Caco-2 (cell line): ENCODE results near the gene OXSR1. TPM values are rescaled to one million over a fixed set of nuclear protein-coding genes. Genes with fewer than 3 reads are reported as not detected.

Experiments used
- BruUV-seq: library from RNA; stranded (reverse); fragments of 400-500 nt; replicated peaks from 2 replicates; lab custom pipeline; 2021; lab: Mats Ljungman, UMichigan
- CTCF ChIA-PET: fragments of 300-600 bp; sonication (Branson Sonifier 250); formaldehyde crosslinking; loops from one replicate; lab custom pipeline; 2022; ENCODE audit warnings: antibody characterized with exemption; lab: Charles Lee
- POLR2A ChIA-PET: fragments of 300-600 bp; sonication (Branson Sonifier 250); formaldehyde crosslinking; loops from one replicate; lab custom pipeline; 2022; ENCODE audit warnings: antibody characterized with exemption; lab: Charles Lee
- DNase-seq, 2 experiments: peaks; one replicate each; pipeline versions ENCODE4 v3.0.0 to v3.0.0-alpha.2; 2020 to 2022
- H3K27me3 ChIP-seq: replicated peaks from 2 replicates; pipeline ENCODE4 v1.6.0; 2011; ENCODE audit warnings: low read length; ENCODE audit not compliant: control insufficient read depth, insufficient read depth
- H3K36me3 ChIP-seq: 2 replicates; pipeline ENCODE4 v1.5.1; 2011; ENCODE audit warnings: low read length; ENCODE audit not compliant: control insufficient read depth, insufficient read depth
- H3K4me1 ChIP-seq: fragments of 250-450 bp; sonication (Bioruptor Pico); 2 replicates; pipeline ENCODE4 v1.5.1; 2020; ENCODE audit warnings: mild to moderate bottlenecking
- H3K4me3 ChIP-seq: 2 replicates; pipeline ENCODE4 v1.5.1; 2011; ENCODE audit warnings: low read depth, mild to moderate bottlenecking, control low read depth, low read length
- H3K9me3 ChIP-seq: fragments of 250-450 bp; sonication (Bioruptor Pico); 2 replicates; pipeline ENCODE4 v1.5.1; 2020; ENCODE audit warnings: mild to moderate bottlenecking, moderate library complexity
- H3K27ac Mint-ChIP-seq: one replicate; pipeline ENCODE4 v1.8.0; 2022; ENCODE audit warnings: mixed read lengths; ENCODE audit not compliant: unreplicated experiment
- H3K27me3 Mint-ChIP-seq: one replicate; pipeline ENCODE4 v1.8.0; 2022; ENCODE audit warnings: mixed read lengths; ENCODE audit not compliant: insufficient read depth, unreplicated experiment
- H3K36me3 Mint-ChIP-seq: one replicate; pipeline ENCODE4 v1.8.0; 2022; ENCODE audit warnings: mild to moderate bottlenecking, mixed read lengths; ENCODE audit not compliant: insufficient read depth, unreplicated experiment
- H3K4me1 Mint-ChIP-seq: one replicate; pipeline ENCODE4 v1.8.0; 2022; ENCODE audit warnings: low read depth, mixed read lengths; ENCODE audit not compliant: unreplicated experiment
- H3K4me3 Mint-ChIP-seq: one replicate; pipeline ENCODE4 v1.8.0; 2022; ENCODE audit warnings: mild to moderate bottlenecking, moderate library complexity, mixed read lengths; ENCODE audit not compliant: unreplicated experiment
- H3K9me3 Mint-ChIP-seq: one replicate; pipeline ENCODE4 v1.8.0; 2022; ENCODE audit warnings: mixed read lengths; ENCODE audit not compliant: unreplicated experiment
- CTCF ChIP-seq, 2 experiments: fragments of 200-600 bp in 1 of 2; IDR thresholded peaks; 1 replicate in 1 of 2; 2 replicates in 1 of 2; pipeline versions ENCODE4 v1.5.1 to v1.8.0; 2011 to 2022; ENCODE audit warnings: antibody characterized with exemption in 1 of 2, control low read depth in 1 of 2, inconsistent platforms in 1 of 2, low read depth in 1 of 2, low read length in 1 of 2, mild to moderate bottlenecking in 1 of 2, moderate library complexity in 1 of 2; ENCODE audit not compliant: insufficient read depth in 1 of 2, severe bottlenecking in 1 of 2, unreplicated experiment in 1 of 2
- intact Hi-C: fragments of 100-400 bp; cut with micrococcal nuclease; formaldehyde crosslinking; loops from one replicate; pipeline ENCODE4 v1.10.0; 2022; ENCODE audit not compliant: unreplicated experiment
- total RNA-seq: library from RNA; stranded (reverse); gene quantifications from 2 replicates; pipeline ENCODE4 v1.2.3, GENCODE V29; 2022

OXSR1 gene
- total RNA-seq, 1 experiment from 2014 or later: 39.2 TPM

- no peak for TF ChIP-seq CTCF (IDR thresholded peaks at IDR 0.05; ENCODE audit: insufficient read depth in 1 of 2, low read depth in 1 of 2, low read length in 1 of 2, severe bottlenecking in 1 of 2, unreplicated experiment in 1 of 2)
- H3K27me3 Mint-ChIP-seq: no peaks in the 10 kb centered on the region
- H3K4me1 Mint-ChIP-seq: peaks cover 18% of the 10 kb centered on the region
- peak overlapping the region; percentile 82 for H3K27ac Mint-ChIP-seq
- peaks cover 26% of the 10 kb centered on the region for H3K4me1 ChIP-seq
- no peak for DNase-seq
- H3K36me3 ChIP-seq: no peaks in the 10 kb centered on the region
- H3K36me3 Mint-ChIP-seq: peaks cover 22% of the 10 kb centered on the region
- intact Hi-C loops: loop anchor here (5.0 to 10.0 kb wide), 2 partner anchors 98 to 316 kb away; partner anchors contain the start of gene ACVR2B
- H3K27me3 ChIP-seq: no peaks in the 10 kb centered on the region
- BruUV-seq: TSS peak; percentile 0
- ChIA-PET CTCF (interaction anchor here (1.7 kb wide), 1 partner anchor 26 kb away, joined by 7 read pairs; the partner anchor contains the start of gene OXSR1), POLR2A (no interaction called here)
- H3K4me3 ChIP-seq: peak overlapping the region; percentile 89
- H3K4me3 Mint-ChIP-seq: peak overlapping the region; percentile 95
- H3K9me3 ChIP-seq: no peaks in the 10 kb centered on the region
- no peaks in the 10 kb centered on the region for H3K9me3 Mint-ChIP-seq
These were observed 26.1 kb upstream of the OXSR1 start for GRCh38 chr3:38139191-38139590.

GRCh38 chr3:38139652-38140051 is 25.7 kb upstream of the OXSR1 start:
- intact Hi-C loops: loop anchor here (5.0 to 10.0 kb wide), 2 partner anchors 98 to 315 kb away; partner anchors contain the start of gene ACVR2B
- CTCF ChIA-PET: interaction anchor here (0.5 to 1.7 kb wide), 2 partner anchors 25 to 1327 kb away, joined by 3 to 7 read pairs; partner anchors contain the start of gene OXSR1
- H3K27me3 Mint-ChIP-seq: no peaks in the 10 kb centered on the region
- Histone ChIP-seq H3K4me3 (peak overlapping the region; percentile 89), H3K9me3 (no peaks in the 10 kb centered on the region), H3K36me3 (no peaks in the 10 kb centered on the region), H3K27me3 (no peaks in the 10 kb centered on the region), H3K4me1 (peaks cover 21% of the 10 kb centered on the region)
- H3K27ac Mint-ChIP-seq: peak overlapping the region; percentile 82
- H3K36me3 Mint-ChIP-seq: peaks cover 18% of the 10 kb centered on the region
- no peak for DNase-seq
- H3K4me1 Mint-ChIP-seq: peaks cover 14% of the 10 kb centered on the region
- H3K4me3 Mint-ChIP-seq: peak overlapping the region; percentile 95
- no peaks in the 10 kb centered on the region for H3K9me3 Mint-ChIP-seq
- no TSS peak for BruUV-seq
- POLR2A ChIA-PET: no interaction called here
- TF ChIP-seq CTCF (IDR thresholded peaks at IDR 0.05; ENCODE audit: insufficient read depth in 1 of 2, low read depth in 1 of 2, low read length in 1 of 2, severe bottlenecking in 1 of 2, unreplicated experiment in 1 of 2): no peak

DNA sequence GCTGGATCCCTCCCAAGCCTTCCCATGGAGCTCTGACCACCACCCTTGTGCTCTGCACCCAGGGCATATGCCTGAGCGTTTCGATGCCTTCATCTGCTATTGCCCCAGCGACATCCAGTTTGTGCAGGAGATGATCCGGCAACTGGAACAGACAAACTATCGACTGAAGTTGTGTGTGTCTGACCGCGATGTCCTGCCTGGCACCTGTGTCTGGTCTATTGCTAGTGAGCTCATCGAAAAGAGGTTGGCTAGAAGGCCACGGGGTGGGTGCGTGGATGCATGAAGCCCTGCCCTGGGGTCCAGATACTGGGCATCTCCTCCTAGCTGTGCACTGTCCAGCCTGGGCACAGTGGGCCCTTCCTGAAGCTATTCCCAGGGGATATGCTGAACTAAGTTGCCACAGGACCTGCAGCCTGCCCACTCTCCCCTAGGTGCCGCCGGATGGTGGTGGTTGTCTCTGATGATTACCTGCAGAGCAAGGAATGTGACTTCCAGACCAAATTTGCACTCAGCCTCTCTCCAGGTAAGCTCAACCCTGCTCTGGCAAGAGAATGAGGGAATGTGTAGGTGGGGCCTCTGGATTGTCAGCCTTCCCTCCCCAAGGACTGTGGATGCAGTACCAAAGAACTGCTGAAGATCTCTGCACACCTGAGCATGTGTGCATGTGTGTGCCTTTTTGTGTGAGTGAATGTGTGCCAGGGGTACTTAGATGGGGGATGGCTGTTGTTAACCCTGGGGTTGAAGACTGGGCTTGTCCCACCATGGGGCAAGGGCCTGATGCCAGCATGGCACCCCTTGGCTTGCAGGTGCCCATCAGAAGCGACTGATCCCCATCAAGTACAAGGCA is 24.8 kb upstream of the OXSR1 start:
- no peak overlapping the region for H3K4me3 ChIP-seq
- no TSS peak for BruUV-seq
- POLR2A ChIA-PET: no interaction called here
- no peak for TF ChIP-seq CTCF (IDR thresholded peaks at IDR 0.05; ENCODE audit: insufficient read depth in 1 of 2, low read depth in 1 of 2, low read length in 1 of 2, severe bottlenecking in 1 of 2, unreplicated experiment in 1 of 2)
- H3K4me1 ChIP-seq: peaks cover 14% of the 10 kb centered on the region
- H3K9me3 ChIP-seq: no peaks in the 10 kb centered on the region
- Mint-ChIP-seq H3K36me3 (peaks cover 17% of the 10 kb centered on the region), H3K27ac (no peak overlapping the region), H3K4me1 (peaks cover 6% of the 10 kb centered on the region), H3K9me3 (no peaks in the 10 kb centered on the region), H3K4me3 (no peak overlapping the region), H3K27me3 (no peaks in the 10 kb centered on the region)
- intact Hi-C loops: no loop called here
- no peaks in the 10 kb centered on the region for H3K36me3 ChIP-seq
- CTCF ChIA-PET: interaction anchor here (0.5 to 1.2 kb wide), 2 partner anchors 158 to 1327 kb away, joined by 3 to 5 read pairs; no protein-coding TSS in a partner anchor
- H3K27me3 ChIP-seq: no peaks in the 10 kb centered on the region
- peak in 1 of 2 experiments; percentile 35 for DNase-seq
